GM19023 (cell line): ENCODE measurements around the gene NCKAP5.
"Not testable (repeated sequence)": the region's sequence is repeated elsewhere in the genome, so short reads cannot be mapped to it uniquely, and the experiment has no call there.

ENCODE experiments used
- ATAC-seq: cut with Tn5 transposase; IDR thresholded peaks from one replicate; pipeline ENCODE4 v1.9.1; 2021; ENCODE audit warnings: mild to moderate bottlenecking, moderate library complexity; ENCODE audit not compliant: unreplicated experiment

NCKAP5 gene

DNA sequence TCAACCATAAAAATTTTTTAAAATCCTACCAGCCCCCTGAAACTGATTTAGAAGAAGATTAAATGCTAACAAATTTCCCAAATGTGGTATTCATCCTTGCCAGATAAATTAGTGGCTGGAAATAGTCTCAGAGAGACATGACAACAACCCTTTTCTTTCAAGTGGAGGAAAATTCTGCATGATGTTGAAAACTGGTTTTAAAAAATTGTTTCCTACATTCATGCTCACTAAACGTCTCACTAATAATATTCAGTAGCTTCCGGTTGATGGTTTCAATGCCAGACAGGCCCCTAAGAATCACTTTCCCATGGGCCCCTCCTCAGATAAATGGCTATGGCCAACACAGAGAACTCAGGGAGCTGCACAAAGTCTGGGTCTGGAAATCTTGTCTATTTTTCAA is 43.2 kb downstream of the NCKAP5 start:
- ATAC-seq = no peak

DNA sequence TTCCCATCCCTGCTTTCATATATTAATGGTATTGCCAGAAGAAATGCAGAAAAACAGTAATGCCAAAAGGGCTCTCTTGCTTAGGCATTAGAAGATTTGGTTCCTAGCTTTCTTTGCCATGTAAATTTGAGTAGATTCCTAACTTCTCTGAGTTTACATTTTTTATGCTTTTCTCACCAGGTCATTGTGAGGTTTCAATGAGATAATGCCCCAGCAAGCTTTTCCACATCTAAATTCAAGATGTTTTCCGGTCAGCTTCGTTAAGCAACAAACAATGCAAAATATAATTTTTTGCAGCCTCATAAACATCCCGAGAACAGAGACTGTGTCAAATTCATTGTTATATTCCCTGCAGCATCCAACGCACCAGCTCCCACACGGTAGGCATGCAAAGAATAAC is 44.9 kb downstream of the NCKAP5 start:
- ATAC-seq = no peak

DNA sequence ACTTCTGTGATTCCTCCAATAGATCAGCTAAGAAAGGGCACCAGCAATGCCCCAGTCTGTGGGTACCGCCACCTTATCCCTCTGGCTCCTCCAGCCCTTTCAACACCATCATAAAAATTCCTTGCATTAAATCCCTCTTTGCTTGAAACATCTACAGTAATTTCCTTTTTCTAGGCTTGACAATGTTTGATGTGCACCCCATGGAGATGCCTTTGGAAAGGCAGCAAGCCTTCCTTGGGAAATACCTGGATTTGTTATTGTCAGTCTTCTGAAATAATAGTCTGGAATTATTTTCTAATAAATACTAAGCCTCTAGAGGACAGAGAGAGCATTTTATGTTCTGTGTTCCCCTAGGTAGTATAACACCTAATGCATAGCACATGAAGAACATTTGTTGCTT is 46.1 kb downstream of the NCKAP5 start:
- ATAC-seq = no peak

DNA sequence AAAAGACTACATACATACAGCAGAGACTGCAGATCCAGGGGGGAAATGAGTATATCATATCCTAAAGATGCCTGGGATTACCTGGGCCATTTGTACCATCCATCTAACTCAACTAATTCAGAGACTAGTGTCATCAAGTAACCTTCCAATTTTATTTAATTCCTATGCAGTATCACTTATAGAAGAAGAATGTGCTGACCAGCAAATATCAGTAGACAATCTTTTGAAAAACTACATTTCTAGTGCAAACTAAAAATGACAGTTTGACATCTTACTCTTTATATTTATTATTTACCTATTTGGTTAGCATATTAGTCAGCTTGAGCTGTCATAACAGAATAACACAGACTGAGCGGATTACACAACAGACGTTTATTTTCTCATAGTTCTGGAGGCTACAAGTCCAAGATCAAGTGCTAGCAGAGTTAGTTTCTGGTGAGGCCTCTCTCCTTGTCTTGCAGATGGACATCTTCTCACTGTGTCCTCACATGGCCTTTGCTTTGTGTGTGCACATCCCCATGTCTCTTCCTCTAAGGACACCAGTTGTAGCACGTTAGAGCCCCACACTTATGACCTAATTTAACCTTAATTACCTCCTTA is 47.0 kb downstream of the NCKAP5 start:
- no peak for ATAC-seq

DNA sequence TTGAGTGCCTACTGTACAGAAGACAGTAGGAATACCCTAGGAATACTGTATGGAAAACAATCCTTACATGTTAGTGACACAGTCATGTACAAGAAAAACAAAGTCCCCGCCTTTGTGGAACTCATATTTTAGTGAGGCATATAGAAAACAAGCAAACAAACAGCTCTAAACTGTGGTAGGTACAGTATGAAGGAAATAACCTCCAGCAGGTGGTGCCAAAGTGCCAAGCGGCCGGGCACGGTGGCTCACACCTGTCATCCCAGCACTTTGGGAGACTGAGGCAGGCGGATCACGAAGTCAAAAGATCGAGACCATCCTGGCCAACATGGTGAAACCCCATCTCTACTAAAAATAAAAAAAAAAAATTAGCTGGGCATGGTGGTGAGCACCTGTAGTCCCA is 48.6 kb downstream of the NCKAP5 start:
- not testable (repeated sequence) for ATAC-seq

DNA sequence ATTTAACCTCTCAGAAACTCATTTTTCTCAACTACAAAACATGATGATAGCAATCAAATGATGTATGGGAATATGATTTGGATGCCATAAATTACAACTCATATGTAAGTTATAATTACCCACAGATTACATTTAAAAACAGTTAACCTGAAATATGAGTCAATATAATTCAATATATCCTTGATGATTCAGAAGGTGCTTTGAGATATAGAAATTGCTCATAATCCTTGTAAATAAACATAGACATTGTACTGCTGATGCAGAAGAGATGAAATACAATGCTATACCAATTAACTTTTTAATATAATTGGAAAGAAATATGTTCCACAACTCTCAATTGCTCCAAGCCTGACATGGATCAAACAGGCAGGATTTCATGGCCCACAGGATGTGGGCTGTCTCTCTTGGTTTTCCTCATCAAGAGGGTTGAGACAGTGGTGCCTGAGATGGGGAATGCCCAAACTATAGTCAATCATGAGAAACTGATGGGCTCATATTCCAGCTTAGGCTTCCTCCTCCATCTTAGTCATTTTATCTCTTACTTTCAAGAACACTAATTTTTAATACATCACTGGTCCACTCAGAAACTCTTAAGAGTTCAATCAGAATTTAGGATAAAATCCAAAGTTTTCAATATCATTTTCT is 49.4 kb downstream of the NCKAP5 start:
- ATAC-seq = no peak

DNA sequence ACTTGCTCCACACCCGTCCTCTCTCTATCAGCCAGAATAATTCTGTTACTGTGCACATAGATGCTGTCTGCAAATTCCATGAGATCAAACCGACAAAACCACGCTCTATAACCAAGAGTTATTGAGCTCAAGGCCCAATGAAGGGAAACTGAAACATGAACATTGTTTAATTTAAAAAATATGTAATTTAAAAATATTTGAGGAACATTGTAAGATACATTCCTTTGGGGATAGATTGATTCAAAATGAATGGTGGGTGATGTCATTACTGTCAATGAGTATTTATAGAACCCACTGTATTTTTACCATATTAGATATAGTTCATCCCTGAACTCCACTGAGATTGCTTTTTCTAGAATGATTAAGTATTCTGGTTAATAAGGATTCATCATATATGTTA is 50.4 kb downstream of the NCKAP5 start:
- no peak for ATAC-seq

DNA sequence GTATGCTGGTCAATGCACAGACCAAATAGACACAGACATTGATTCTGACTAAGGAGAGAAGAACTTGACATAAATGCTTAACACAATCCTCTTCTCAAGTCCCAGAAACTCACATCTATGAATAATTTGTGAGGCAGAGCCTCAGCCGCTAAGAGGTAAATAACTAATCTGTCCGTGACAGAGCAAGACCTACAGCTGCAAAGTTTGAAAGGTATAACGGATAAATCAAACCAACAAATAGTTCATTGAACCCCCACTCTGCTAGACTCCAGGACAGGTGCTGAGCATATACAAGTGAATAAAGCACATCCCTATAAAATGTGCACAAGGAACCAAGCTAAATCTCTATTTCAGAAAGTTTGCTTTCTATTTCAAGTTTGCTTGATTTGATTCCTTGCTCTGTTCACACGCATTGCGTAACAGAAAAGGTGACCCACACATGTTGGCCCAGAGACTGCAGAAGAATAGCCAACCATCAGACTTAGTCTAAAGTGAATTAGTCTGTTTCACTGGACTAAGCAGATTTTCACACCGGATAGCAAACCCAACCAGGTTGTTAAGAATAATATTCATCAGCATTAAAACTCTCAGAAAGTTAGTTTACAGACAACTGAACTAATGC is 51.7 kb downstream of the NCKAP5 start:
- no peak for ATAC-seq

DNA sequence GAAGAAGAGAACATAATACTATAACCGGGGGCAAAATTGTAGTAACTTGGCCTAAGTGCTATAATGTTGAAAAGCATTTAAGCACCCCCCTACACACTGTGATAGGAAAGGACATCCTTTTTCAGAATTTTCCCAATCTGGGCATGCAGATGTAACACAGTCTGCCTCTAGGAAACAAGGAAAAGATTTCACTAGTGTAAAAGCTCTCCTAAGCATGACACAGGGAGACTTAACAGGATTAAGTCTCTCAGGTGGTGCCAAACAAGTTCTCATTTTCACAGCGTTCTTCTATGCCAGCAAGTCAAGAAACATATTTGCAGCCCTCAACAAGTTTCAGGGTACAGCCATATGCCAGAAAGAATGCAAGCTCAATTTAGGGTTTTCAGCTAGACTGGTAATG is 53.0 kb downstream of the NCKAP5 start:
- no peak for ATAC-seq

DNA sequence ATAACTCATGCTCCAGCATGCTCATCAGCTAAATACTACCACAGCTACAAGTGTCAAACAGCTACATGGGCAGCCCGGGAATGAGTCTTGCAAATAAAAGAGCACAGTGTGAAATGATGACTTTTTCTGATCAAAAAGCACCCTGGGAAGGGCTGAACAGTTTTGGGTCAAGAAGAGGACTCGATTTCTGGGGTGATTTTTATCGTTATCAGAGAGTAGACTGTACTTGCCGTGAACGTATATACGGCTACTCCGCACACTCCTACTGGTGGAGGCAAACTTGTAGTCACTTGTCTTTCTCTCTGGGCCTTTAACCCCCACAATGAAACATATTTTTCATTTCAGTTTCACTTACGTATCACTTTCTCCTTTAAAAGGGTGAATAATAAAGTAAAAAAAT is 54.4 kb downstream of the NCKAP5 start:
- no peak for ATAC-seq

DNA sequence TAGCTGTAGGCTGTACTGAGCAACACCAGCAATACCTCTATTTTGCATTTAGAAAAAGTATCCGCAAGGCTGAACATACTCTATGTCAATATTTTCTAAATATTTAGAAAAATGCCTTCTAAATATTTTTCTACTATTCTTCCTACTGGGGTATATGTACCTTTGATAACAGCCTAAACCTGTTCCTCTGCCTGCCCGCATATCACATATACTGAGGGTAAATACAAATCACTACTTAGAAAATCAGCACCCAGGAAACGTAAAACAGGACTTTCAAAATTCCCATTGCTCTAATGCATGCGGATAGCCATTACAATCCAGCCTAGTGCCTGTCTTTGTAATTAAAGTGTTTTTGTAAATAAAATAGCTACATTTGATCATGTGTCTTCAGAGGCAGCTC is 56.1 kb downstream of the NCKAP5 start:
- no peak for ATAC-seq

DNA sequence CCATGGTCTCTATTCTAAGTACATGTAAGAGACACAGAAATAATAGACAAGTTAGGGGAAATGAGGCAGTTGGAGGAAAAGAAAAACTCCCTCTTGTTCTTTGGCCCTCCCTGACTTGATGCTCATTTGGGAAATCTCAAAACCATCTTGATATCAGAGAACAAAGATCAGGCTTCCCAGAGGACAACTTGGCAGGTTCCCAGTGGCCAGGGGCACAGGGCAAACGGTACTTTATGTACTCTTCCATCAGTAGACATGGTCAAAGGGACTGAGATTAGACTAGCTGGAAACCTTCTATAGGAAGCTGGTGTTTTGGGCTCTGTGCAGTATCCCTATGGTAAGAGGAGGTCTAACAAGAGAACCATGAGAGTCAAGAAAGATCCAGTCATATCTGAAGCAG is 56.6 kb downstream of the NCKAP5 start:
- ATAC-seq = no peak

DNA sequence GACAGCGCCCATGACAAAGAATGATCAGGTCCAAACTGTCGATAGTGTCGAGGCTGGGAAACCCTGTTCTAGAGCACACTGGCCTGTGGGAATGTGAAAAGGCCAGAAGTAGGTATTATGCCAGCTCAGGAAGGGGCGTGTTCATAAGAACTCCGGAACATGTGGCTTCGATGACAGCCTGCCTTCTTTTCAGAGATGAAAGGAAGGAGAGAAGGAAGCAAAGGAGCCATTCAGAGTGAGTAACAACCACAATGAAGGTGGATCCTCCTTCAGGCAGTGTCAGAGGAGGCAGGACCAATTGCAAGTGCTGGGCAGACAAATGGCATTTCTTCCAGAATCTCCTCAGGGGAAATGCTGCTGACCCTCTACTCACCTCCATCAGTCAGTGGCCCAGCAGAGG is 58.5 kb downstream of the NCKAP5 start:
- no peak for ATAC-seq

DNA sequence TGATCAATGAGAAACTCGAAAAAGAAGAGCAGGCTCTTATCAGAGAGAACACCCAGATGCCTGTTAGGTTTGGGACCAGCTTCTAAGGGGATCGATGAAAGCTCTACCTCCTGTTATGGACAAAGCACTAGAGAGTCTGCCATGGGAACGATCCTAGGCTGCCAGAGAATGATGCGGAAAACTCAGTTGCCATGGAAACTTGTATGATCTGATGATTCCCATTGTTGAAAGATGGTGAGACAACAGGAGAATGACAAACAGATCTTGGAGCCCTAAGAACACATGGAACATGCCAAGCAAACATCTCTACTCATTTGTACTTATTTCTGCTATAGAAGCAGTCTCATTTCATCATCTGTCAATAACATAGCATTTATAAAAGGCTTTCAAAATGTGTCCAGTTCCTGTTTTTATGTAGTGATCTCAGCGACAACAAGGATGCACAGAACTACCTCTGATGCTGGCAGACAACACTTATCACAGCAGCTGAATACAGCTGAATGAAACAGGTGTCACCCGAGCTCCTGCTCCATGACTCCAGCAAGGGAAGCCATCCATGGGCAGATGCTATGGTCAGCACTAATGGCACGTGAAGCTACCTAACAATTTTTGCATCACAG is 59.6 kb downstream of the NCKAP5 start:
- no peak for ATAC-seq

DNA sequence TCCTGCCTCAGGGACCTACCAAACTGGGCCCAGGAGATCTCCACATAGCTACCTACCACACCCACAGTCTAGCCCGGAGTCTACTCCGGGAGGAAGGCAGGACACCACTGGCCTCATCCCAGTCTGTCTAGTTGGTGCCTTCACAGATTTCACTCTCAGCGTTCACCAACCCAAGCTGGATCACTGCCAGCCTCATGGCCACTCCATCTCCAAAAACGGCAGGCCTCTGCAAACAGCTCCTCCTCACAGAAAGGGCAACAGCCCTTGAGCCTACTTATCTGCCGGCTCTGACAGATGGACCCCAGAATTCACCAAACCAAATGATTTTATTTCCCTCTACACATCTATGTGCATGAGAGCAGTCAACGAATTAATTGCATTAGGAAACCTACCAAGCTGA is 61.3 kb downstream of the NCKAP5 start:
- ATAC-seq = no peak

DNA sequence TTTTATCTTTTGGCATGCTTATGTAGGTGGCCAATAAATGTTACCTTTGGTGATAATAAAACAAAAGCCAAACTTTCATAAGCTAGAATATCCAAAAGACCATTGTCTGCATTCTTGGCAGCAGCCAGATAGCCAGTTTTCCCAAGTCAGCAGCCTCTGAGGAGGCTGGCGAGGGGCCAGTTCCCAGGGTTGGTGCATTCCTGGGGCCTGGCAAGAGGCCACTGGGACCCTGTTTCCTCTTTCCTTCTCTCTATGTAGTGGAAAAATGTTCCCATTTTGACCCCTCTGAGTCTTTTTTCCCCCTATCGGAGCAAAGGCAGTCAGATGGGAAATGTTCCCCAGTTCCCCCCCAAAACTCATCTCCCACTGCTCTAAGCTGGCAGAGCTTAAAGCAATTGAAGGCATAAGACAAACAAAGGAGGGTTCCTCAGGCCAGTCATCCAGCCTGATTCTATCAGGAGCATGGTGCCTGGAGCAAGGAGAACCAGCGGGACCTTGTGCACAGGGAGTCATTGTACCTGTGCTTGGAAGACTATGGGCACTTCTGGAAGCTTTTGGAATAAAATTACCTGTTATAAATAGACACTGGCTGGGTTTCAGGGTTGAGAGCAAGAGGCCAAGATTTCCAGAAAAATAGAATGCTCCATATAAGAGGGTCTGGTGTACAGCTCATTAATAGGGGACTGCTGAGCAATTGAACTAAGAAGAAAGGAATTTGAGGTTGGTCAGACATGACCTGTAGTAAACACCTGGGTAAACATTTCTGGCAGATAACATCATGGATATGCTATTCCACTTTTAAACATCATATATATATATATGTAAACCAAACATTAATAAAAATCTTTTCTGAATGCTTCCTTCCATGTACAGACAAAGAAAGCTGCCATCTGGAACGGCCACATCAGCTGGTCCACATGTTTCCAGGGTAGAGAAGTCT is 63.4 kb downstream of the NCKAP5 start:
- no peak for ATAC-seq

DNA sequence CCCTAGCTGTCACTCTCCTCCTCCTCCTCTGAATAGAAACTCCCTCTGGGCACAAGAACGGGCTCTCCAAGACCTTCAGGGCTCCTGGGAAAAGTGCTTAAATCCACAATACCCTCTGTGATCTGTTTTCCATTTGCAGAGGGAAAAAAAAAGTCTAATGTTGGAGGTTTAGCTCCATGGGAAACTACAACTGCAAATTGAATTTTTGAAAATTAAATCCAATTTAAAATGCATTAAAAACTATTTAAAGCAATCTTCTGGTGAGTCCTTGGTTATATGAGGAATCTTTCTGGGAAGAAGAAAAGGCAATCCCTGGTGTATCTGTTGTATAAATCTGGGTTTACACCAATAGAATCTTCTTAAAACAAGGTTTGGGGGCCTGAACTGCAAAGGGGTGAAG is 64.3 kb downstream of the NCKAP5 start:
- no peak for ATAC-seq

DNA sequence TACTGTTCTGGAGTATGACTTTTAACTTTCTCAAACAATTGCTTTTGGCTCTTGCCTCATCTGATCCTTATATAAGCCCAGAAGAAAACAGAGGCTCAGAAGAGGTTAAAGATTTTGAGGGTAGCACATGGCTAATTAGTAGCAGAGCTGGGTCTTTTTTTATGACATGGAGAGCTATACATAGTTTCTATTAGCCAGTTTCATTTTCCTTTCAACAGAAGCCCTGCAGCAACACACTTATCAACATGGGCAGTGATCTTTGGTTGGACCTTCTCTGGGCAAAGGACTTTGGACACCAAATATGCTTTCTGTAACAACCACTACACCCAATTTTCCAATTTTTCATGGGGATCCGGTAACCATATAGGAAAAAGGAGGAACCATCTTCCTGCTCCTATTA is 64.9 kb downstream of the NCKAP5 start:
- ATAC-seq = peak; percentile 72

DNA sequence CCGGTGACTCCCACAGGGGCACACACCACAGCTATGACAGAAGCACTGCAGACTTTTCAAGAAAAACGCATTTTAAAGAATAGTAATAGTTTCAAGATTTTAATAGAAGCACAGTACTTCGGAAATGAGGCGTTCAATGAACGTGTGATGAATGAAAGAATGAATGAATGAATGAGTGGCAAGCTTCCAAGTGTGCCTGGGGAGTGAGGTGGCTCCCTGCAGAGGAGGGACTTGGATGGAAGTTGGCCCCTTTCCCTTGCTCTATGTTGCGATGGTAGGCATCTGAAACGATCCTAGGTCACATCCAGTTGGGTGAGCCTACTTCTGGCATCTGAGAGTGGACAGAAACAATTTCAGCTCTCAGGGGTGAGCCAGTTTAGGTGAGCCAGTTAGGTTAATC is 65.6 kb downstream of the NCKAP5 start:
- no peak for ATAC-seq

DNA sequence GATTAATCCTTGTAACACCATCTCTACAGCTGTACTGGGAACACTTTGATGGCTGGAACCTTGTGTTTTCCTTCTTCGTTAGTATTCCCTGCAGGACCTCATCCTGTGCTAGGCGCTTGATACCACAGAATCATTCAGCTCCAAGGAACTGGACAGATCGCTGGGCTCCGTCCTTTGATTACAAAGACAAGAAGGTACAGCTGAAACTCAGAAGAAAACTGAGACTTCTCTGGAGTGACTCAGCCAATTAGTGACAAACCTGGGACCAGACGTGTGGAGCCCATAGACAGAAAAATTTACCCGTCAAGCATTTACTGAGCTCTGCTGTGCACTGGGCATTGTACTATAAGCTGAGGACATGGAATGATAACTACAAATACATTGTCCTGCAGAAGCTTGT is 67.3 kb downstream of the NCKAP5 start:
- ATAC-seq = no peak
